Gastrocnemius medialis (tissue), 4 donors: ENCODE data around the gene PGAP6. TPM values are rescaled to one million over a fixed set of nuclear protein-coding genes. Genes with fewer than 3 reads are reported as not detected.

Experiments used
- ATAC-seq, 2 donors: fragments of 150-250 bp; one replicate each; pipeline ENCODE4 v1.9.1; 2016
- DNase-seq, 2 donors: peaks; one replicate each; pipeline ENCODE4 v3.0.0-alpha.2; 2019
- H3K27ac ChIP-seq, 4 donors: fragments of 200-600 bp; sonication (generic); 1 replicate in 1 of 4; 2 replicates in 3 of 4; pipeline ENCODE4 v1.5.1; 2016 to 2018; ENCODE audit warnings: mild to moderate bottlenecking in 2 of 4, moderate library complexity in 1 of 4
- H3K27me3 ChIP-seq, 3 donors: fragments of 200-600 bp; sonication (generic) in 2 of 3; 1 replicate in 1 of 3; 2 replicates in 2 of 3; pipeline versions ENCODE4 v1.5.1 to v1.6.0; 2016 to 2019; ENCODE audit warnings: mild to moderate bottlenecking in 1 of 3, moderate library complexity in 1 of 3
- H3K36me3 ChIP-seq, 2 donors: fragments of 200-600 bp; sonication (generic) in 1 of 2; one replicate each; pipeline ENCODE4 v1.5.1; 2017 to 2018
- H3K4me1 ChIP-seq, 2 donors: fragments of 200-600 bp; sonication (generic) in 1 of 2; one replicate each; pipeline ENCODE4 v1.5.1; 2016 to 2017; ENCODE audit warnings: mild to moderate bottlenecking in 2 of 2
- H3K4me3 ChIP-seq, 4 donors: fragments of 200-600 bp; sonication (generic) in 3 of 4; 1 replicate in 1 of 4; 2 replicates in 3 of 4; pipeline ENCODE4 v1.5.1; 2016 to 2019; ENCODE audit warnings: mild to moderate bottlenecking in 2 of 4
- H3K9me3 ChIP-seq, 3 donors: fragments of 200-600 bp; sonication (generic) in 2 of 3; 1 replicate in 1 of 3; 2 replicates in 2 of 3; pipeline ENCODE4 v1.5.1; 2016 to 2019
- POLR2A ChIP-seq, 2 donors: fragments of 450-650 bp; IDR thresholded peaks; one replicate each; pipeline ENCODE4 v1.6.1; 2017; ENCODE audit warnings: antibody characterized with exemption in 2 of 2, mild to moderate bottlenecking in 2 of 2, moderate library complexity in 2 of 2
- in situ Hi-C, 4 donors: fragments of 200-750 bp; cut with MboI; loops; one replicate each; pipeline versions ENCODE4 v1.15.0 to v1.8.0; 2017; ENCODE audit warnings: low sequenced_read_pairs in 4 of 4
- intact Hi-C: fragments of 100-400 bp; cut with DNase I; formaldehyde crosslinking; loops from one replicate; pipeline ENCODE4 v1.15.1; 2023; ENCODE audit warnings: low total_unique reads
- total RNA-seq, 4 donors: library from RNA; depleted of rRNA; stranded (reverse); fragments of >200 nt; gene quantifications; one replicate each; pipeline versions ENCODE4 v1.1.0 to v1.2.3, GENCODE V29; 2016
- TF ChIP-seq, protein P1 (sequence below), 5 experiments: fragments of 450-650 bp in 3 of 5; fragments of 200-600 bp in 2 of 5; sonication (generic) in 2 of 5; IDR thresholded peaks in 4 of 5; conservative IDR thresholded peaks in 1 of 5; 1 replicate in 4 of 5; 2 replicates in 1 of 5; pipeline ENCODE4 v1.5.1; 2016 to 2019; ENCODE audit warnings: antibody characterized with exemption in 5 of 5, mild to moderate bottlenecking in 3 of 5, moderate library complexity in 3 of 5

The PGAP6 gene
- total RNA-seq, 4 donors from 2014 or later, result 31.5 to 63.3 (median 50.8) TPM

DNA sequence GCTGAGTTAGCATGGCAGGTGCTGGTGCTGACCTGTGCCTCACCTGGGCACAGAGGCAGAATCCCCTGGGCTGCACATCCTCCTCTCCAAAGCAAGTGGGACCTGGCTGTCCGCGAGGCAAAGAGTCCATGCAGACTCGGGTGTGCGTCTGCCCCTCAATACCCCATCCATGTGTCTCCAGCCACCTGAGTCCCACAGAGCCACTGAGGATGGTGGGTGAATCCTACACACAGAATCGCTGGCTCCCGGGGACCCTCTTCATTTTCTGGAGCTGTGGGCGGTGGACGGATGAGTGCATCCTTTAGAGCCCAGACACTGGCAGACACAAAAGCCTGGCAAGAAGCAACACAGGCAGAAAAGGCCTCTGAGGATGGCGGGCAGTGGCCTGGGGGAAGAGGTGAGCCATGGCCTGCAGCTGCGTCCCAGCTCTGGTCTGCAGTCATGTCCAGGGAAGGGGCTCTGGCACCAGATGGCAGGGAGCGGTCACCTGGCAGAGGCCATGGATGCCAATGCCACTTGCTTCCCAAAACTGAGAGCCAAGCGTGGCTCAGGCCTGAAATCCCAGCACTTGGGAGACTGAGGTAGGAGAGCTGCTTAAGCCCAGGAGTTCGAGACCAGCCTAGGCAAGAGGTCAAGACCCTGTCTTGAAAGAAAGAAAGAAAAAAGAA, 59.2 kb downstream of the PGAP6 start:
- H3K4me1 ChIP-seq, result peaks cover 5 to 11% of the 10 kb centered on the region in 2 donors
- intact Hi-C loops, result no loop called here
- peaks cover 0 to 6% of the 10 kb centered on the region in 2 donors for H3K36me3 ChIP-seq
- TF ChIP-seq POLR2A (IDR thresholded peaks at IDR 0.05), result no peak
- TF ChIP-seq, protein P1, sequence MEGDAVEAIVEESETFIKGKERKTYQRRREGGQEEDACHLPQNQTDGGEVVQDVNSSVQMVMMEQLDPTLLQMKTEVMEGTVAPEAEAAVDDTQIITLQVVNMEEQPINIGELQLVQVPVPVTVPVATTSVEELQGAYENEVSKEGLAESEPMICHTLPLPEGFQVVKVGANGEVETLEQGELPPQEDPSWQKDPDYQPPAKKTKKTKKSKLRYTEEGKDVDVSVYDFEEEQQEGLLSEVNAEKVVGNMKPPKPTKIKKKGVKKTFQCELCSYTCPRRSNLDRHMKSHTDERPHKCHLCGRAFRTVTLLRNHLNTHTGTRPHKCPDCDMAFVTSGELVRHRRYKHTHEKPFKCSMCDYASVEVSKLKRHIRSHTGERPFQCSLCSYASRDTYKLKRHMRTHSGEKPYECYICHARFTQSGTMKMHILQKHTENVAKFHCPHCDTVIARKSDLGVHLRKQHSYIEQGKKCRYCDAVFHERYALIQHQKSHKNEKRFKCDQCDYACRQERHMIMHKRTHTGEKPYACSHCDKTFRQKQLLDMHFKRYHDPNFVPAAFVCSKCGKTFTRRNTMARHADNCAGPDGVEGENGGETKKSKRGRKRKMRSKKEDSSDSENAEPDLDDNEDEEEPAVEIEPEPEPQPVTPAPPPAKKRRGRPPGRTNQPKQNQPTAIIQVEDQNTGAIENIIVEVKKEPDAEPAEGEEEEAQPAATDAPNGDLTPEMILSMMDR (IDR thresholded peaks at IDR 0.05 in 4 of 5, conservative IDR thresholded peaks at IDR 0.05 in 1 of 5), result no peak
- ATAC-seq (no peak), DNase-seq (no peak)
- in situ Hi-C loops, result no loop called here
- H3K27ac ChIP-seq, result no peak overlapping the region
- no peak overlapping the region for H3K4me3 ChIP-seq
- H3K27me3 ChIP-seq, result no peaks in the 10 kb centered on the region
- H3K9me3 ChIP-seq, result no peaks in the 10 kb centered on the region

DNA sequence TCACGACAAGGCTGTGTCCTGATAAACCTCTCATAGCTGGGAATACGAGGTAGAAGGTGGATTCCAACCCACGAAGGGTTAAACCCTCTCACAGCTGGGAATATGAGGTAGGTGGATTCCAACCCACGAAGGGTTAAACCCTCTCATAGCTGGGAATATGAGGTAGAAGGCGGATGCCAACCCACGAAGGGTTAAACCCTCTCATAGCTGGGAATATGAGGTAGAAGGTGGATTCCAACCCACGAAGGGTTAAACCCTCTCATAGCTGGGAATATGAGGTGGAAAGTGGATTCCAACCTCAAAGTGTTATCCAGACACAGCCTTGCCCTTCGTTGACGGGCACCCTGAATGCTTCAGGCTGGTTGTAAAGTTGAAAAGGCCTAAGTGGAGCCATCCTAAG, 60.2 kb downstream of the PGAP6 start:
- Histone ChIP-seq H3K27ac (no peak overlapping the region), H3K36me3 (peaks cover 0 to 6% of the 10 kb centered on the region in 2 donors), H3K9me3 (no peaks in the 10 kb centered on the region), H3K27me3 (no peaks in the 10 kb centered on the region), H3K4me1 (peaks cover under 1% of the 10 kb centered on the region in 2 donors), H3K4me3 (no peak overlapping the region)
- ATAC-seq, result no peak
- no peak for DNase-seq
- intact Hi-C loops (no loop called here), in situ Hi-C loops (no loop called here)
- TF ChIP-seq, protein P1 (IDR thresholded peaks at IDR 0.05 in 4 of 5, conservative IDR thresholded peaks at IDR 0.05 in 1 of 5), result no peak
- TF ChIP-seq POLR2A (IDR thresholded peaks at IDR 0.05), result no peak

Other genes with a start within 250 kb of the PGAP6 start
- gene NPRL3, start 243.3 kb downstream of the PGAP6 start, total RNA-seq, result 10 to 100 TPM; 12.4 to 24.1 (median 19.4) TPM
- not detected for gene HBZ, start 229.3 kb downstream of the PGAP6 start, total RNA-seq
- not detected for gene HBM, start 216.0 kb downstream of the PGAP6 start, total RNA-seq
- gene HBA2, start 209.1 kb downstream of the PGAP6 start, total RNA-seq, result 100 to 1,000 TPM in 2 of 4 donors, 10 to 100 TPM in 1, 1 to 10 TPM in 1; 2.5 to 258 (median 108) TPM
- gene HBA1, start 205.3 kb downstream of the PGAP6 start, total RNA-seq, result 100 to 1,000 TPM in 1 of 4 donors, 10 to 100 TPM in 2, not detected in 1; 12.3 to 172 (median 49.7) TPM
- not detected for gene HBQ1, start 201.5 kb downstream of the PGAP6 start, total RNA-seq
- 10 to 100 TPM; 18.4 to 53.5 (median 31.1) TPM for gene LUC7L, start 152.5 kb downstream of the PGAP6 start, total RNA-seq
- gene FAM234A, start 147.2 kb downstream of the PGAP6 start, total RNA-seq, result 100 to 1,000 TPM in 3 of 4 donors, 10 to 100 TPM in 1; 85.2 to 288 (median 251) TPM
- gene RGS11, start 106.0 kb downstream of the PGAP6 start, total RNA-seq, result 1 to 10 TPM; 1.2 to 2.2 (median 1.6) TPM
- gene ARHGDIG, start 101.4 kb downstream of the PGAP6 start, total RNA-seq, result 1 to 10 TPM in 3 of 4 donors, not detected in 1; 1.4 to 3.5 (median 1.8) TPM
- 1 to 10 TPM in 1 of 4 donors, not detected in 3; 2.2 TPM for gene PDIA2, start 98.8 kb downstream of the PGAP6 start, total RNA-seq
- gene AXIN1, start 29.3 kb downstream of the PGAP6 start, total RNA-seq, result 10 to 100 TPM; 27.1 to 41.9 (median 32.7) TPM
- 100 to 1,000 TPM in 1 of 4 donors, 10 to 100 TPM in 3; 72.8 to 122 (median 87.4) TPM for gene MRPL28, start 11.4 kb downstream of the PGAP6 start, total RNA-seq
- gene NME4, start 15.2 kb upstream of the PGAP6 start, total RNA-seq, result 10 to 100 TPM; 11.6 to 19.3 (median 16.3) TPM
- 10 to 100 TPM; 17.0 to 23.3 (median 18.8) TPM for gene DECR2, start 19.9 kb upstream of the PGAP6 start, total RNA-seq
- gene RAB11FIP3, start 43.7 kb upstream of the PGAP6 start, total RNA-seq, result 10 to 100 TPM; 27.0 to 50.1 (median 34.8) TPM
- 10 to 100 TPM; 22.3 to 37.8 (median 27.4) TPM for gene CAPN15, start 145.7 kb upstream of the PGAP6 start, total RNA-seq
- not detected for gene PRR35, start 178.4 kb upstream of the PGAP6 start, total RNA-seq
- gene NHLRC4, start 185.0 kb upstream of the PGAP6 start, total RNA-seq, result under 1 TPM; 0.42 to 0.56 (median 0.48) TPM
- 10 to 100 TPM; 22.2 to 47.3 (median 38.5) TPM for gene PIGQ, start 188.0 kb upstream of the PGAP6 start, total RNA-seq
- gene RAB40C, start 208.1 kb upstream of the PGAP6 start, total RNA-seq, result 10 to 100 TPM; 15.6 to 29.3 (median 21.4) TPM
- gene WFIKKN1, start 249.0 kb upstream of the PGAP6 start, total RNA-seq, result 1 to 10 TPM in 3 of 4 donors, under 1 TPM in 1; 0.12 to 3.2 (median 1.3) TPM